Jurkat, Clone E6-1 (cell line): ENCODE measurements around the gene PDXP.
"Not testable (repeated sequence)": the region's sequence is repeated elsewhere in the genome, so short reads cannot be mapped to it uniquely, and the experiment has no call there.

Source experiments
- DNase-seq: peaks from one replicate; pipeline ENCODE4 v3.0.0-alpha.2; 2011; ENCODE audit warnings: low read depth, low spot score
- H3K4me3 ChIP-seq: 2 replicates; pipeline ENCODE4 v1.5.1; 2011; ENCODE audit warnings: mild to moderate bottlenecking, low read length, control low read depth, moderate library complexity

The PDXP gene

GRCh38 chr22:37684803-37685615, 26.5 kb downstream of the PDXP start:
- H3K4me3 ChIP-seq: no peak overlapping the region

DNA sequence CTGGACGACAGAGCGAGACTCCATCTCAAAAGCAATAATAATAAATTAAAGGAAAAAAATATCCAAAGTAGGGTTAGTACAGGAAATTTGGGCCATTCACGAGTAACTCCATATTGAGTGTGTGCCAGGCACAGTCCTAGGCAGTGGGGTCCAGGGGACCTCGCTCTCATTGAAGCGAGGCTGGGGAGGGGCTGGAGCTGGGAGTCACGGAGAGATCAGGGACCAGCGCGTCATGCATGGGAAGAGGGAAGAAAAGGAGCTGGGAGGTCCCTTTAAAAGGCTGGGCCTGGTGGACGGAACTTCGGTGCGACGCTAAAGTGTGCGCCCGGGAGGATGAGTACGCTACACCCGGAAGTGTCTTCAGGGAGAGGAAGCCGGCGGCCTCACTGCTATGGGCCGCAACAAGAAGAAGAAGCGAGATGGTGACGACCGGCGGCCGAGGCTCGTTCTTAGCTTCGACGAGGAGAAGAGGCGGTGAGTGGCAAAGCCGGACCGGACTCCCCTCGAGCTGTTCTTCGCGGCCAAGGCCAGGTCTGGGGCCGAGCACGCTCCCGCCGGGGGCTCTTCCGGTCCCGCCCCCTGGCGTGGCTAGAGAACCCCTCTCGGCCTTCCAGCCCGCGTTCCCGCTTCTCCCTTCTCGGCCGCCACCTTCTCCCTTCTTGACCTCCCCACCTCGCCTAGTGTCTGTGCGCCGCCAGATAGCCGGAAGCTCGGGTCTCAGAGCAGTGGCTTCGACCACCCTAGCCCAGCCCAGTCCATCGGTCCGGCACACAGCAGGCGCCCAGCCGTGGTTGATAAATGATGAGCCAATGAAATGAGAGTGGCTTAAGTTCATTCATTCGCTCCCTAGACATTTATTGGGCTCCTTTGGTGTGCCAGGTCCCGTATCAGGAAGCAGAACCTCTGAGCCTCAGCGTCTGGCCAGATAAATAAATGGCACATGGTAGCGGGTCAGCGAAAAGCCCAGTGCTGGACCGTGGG, 27.8 kb downstream of the PDXP start, which contains the start of gene NOL12:
Gene NOL12 (plus strand): TSS at position 342 of the 981 bp plus-strand sequence. CDS start 50 bp downstream, at position 392.
- DNase-seq: peak; percentile 86
- peak within 1 kb of the TSS; percentile 72 for H3K4me3 ChIP-seq

More at GRCh38 chr22:37684803-37685615, 26.5 kb downstream of the PDXP start:
- DNase-seq: no peak

DNA sequence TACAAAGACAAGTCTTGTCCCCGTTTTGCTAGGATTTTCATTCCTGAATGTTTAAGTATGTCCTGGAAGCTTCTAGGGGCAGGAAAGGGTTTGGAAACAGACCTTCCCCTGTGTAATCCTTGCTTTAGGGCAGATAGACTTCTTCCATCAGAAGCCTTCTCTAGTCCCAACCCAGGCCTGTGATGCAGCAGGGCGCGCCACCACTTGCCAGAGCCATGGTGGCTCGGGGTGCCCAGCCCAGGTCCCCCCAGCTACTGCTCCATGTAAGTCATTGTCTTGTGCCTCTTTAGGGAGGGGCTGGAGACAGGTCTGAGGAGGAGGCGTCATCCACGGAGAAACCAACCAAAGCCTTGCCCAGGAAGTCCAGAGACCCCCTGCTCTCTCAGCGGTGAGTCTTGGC, 31.9 kb downstream of the PDXP start:
- no peak overlapping the region for H3K4me3 ChIP-seq
- DNase-seq: no peak

DNA sequence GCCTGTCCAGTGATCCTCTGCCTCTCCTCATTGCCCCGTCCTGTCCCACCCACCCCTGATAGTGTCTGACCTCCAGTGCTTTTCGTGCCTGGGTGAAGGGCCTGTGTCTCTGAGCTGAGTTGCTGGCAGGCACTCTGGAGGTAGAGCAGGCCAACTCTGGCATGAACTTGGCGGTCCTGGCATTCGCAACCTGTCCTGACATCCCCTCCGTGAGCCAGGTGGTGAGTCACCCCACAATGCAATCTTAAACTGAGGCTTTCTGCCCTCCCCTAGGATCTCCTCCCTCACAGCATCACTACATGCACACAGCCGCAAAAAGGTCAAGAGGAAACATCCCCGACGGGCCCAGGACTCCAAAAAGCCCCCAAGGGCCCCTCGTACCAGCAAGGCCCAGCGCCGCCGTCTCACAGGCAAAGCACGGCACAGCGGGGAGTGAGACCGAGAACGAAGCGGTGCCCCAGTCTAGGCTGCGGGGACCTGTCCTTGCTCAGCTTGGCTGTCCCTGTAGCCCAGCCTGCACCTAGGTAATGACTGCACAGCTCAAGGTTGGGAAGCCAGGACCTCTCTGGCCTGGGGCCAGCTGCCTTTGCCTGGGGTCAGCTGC, 32.5 kb downstream of the PDXP start:
- no peak for DNase-seq

DNA sequence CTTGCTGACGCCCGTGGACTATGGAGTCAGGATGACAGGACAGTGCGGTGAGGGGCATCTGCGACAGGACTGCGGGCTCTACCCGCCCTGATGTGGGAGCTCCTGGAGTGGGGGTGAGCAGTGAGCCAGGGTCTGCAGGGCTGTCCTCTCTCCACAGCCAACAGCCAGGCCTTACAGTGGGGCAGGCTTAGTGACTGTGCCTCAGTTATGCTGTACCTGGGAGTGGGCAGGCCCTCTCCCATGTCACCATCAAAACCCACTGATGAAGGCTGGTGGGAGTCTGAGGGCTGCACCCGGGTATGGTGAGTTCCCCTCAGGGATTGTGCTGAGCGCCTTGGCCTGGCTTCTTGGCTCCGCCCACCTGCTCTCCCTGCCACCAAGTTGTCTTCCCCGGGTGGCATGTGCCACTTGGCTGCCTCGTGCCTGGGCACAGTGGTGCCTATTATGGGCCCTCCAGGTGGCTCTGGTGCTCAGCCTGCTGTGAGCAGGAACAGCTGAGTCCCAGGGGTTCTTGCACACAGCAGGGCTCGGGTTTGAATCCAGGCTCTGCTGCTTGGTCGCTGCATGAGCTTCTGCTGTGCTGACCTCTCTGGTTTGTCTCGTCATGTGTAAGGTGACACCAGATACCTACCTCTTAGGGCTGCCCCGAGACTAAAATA, 34.2 kb downstream of the PDXP start:
- no peak overlapping the region for H3K4me3 ChIP-seq
- DNase-seq: no peak

More for the DNA sequence above, 32.5 kb downstream of the PDXP start:
- no peak overlapping the region for H3K4me3 ChIP-seq

- H3K4me3 ChIP-seq, DNase-seq: not testable (repeated sequence)
Observed at GRCh38 chr22:37694131-37694530, 35.6 kb downstream of the PDXP start.

DNA sequence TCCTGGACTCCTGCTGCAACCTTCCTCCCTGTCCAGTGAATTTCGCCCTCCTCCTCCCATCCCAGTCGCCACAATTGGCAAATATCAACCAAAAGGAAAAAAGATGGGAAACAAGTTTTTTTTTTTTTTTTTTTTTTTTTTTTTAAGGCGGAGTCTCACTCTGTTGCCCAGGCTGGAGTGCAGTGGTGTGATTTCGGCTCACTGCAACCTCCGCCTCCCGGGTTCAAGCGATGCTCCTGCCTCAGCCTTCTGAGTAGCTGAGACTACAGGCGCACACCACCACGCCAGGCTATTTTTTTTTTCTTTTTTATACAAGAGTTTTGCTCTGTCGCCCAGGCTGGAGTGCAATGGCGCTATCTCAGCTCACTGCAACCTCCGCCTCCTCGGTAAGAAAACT, 37.7 kb downstream of the PDXP start:
- H3K4me3 ChIP-seq, DNase-seq: not testable (repeated sequence)

- peak within 1 kb of the TSS; percentile 7; the same call in 1 of the 2 replicates for H3K4me3 ChIP-seq
- DNase-seq: peak; percentile 78
Observed at GRCh38 chr22:37696657-37697537, 38.4 kb downstream of the PDXP start, which contains the start of gene TRIOBP. Gene TRIOBP (plus strand): TSS chr22:37697048. CDS start chr22:37701366, 4,318 bp downstream.

- no peak overlapping the region for H3K4me3 ChIP-seq
- DNase-seq: no peak
Observed at GRCh38 chr22:37697538-37697835, 39.0 kb downstream of the PDXP start.

DNA sequence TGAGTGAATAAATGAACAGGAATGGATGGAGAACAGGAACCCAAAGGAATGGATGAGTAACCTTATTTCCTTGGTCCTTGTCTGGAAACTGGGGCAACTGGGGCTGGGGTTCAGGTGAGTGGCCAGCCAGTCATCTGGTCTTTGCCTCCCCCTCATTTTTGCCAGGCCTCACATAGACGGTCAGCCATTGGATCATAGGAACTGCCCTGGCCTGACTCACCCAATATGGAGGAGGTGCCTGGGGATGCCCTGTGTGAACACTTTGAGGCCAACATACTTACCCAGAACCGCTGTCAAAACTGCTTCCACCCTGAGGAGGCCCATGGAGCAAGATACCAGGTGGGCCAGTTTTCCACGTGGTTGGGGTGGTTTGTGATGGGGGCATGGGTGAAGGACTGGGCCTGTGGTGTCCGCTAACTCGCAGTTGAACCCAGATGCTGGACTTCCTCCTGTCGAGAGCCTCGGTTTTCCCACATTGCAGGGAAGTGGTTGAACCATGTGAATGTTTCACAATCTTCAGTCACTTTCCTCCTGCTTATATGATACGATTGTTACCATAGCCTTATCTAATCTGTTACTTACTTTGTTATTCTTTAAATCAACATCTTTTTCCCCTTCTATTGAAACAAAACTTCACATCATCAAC, 42.7 kb downstream of the PDXP start:
- no peak for DNase-seq
- no peak overlapping the region for H3K4me3 ChIP-seq

- H3K4me3 ChIP-seq: no peak overlapping the region
- no peak for DNase-seq
Observed at GRCh38 chr22:37703906-37704305, 45.4 kb downstream of the PDXP start.

GRCh38 chr22:37704645-37705044, 46.1 kb downstream of the PDXP start:
- DNase-seq: no peak
- no peak overlapping the region for H3K4me3 ChIP-seq

GRCh38 chr22:37705205-37705604, 46.7 kb downstream of the PDXP start:
- H3K4me3 ChIP-seq: no peak overlapping the region
- no peak for DNase-seq

DNA sequence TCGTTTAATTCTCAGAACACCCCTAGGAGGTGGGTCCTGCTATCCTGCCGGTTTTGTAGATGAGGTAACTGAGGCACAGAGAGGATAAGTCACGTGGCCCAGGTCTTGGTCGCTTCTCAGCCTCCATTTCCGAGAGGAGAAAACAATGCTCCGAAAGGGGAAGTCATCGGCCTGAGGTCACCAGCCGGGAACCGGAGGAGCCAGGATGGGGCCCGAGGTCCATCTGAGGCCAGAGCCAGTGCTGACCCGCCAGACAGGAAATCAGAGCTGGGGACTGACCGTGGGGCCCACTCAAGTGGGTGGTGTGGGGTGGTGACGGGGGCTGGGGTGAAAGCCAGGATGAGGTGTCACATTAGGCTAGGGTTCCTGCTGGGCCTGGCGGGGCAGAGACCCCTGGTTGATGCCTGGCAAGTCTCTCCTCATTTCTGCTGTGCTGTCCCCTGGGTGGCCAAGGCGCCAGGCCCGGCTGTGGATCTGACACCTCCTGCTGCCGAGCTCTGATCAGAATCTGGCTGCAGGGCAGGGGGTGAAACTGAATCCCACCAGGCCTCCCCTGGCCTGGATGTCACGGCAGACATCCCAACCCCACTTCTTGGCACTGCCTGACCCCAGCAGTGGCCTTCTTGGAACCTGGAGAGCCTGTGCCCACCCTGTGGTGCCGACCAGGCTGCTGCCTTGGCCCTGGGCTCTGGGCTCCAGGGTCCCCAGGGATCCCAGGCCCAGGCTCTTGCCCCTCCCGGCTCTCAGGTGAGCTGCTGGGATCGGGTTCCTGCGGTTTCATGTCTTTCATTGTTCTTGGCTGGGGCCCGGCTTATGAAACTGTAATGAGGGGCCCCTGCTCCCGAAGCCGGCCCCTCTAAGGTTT, 50.3 kb downstream of the PDXP start:
- no peak for DNase-seq
- H3K4me3 ChIP-seq: no peak overlapping the region

GRCh38 chr22:37709445-37709765, 50.9 kb downstream of the PDXP start:
- DNase-seq: no peak

DNA sequence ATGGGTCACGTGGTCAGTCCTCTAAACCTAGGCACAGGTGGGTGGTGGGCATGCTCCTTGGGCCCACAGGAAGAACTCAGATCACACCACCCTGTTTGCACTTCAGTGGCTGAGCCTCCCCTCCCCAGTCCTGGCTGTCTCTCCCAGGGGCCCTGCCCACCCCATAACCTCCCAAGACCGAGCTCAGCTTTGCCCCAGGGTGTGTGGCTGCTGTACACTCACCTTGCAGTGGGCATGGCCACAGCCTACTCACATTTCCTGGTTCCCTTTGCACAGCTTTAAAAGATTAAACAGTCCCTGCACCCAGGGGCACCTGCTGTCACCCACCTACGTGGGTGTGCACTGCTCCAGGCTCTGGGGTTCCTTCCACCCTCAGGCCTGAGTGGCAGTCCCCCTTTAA, 52.2 kb downstream of the PDXP start:
- no peak for DNase-seq
- no peak overlapping the region for H3K4me3 ChIP-seq

More at GRCh38 chr22:37709445-37709765, 50.9 kb downstream of the PDXP start:
- H3K4me3 ChIP-seq: no peak overlapping the region

DNA sequence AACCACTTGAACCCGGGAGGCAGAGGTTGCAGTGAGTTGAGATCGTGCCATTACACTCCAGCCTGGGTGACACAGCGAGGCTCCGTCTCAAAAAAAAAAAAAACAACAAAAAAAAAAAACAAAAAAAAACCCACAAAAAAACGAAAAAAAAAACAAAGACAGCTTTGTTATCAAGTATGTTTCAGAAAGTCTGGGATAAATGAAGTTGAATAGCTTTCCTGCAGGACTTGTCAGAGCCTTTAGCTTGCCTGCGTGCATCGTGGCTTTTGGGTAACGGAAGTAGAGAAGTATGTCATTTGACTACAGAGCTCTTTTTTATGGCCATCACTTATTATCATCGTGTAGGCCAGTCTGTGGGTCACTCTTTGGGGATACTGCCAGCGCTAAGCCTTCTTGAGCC, 53.0 kb downstream of the PDXP start:
- no peak overlapping the region for H3K4me3 ChIP-seq
- DNase-seq: no peak
